H9 (cell line): Measurements from ENCODE around the gene CIB4. TPM values are rescaled to one million over a fixed set of nuclear protein-coding genes. Genes with fewer than 3 reads are reported as not detected.

ENCODE experiments used
- DNase-seq: peaks from one replicate; pipeline ENCODE4 v3.0.0-alpha.2; 2017
- H2AFZ ChIP-seq: one replicate; pipeline ENCODE4 v1.6.1; 2013; ENCODE audit warnings: mild to moderate bottlenecking, low read length, control low read depth, moderate library complexity
- H2AK5ac ChIP-seq: 2 replicates; pipeline ENCODE4 v1.6.1; 2013; ENCODE audit warnings: low read length, control low read depth, mixed read lengths; ENCODE audit not compliant: insufficient read length
- H2BK120ac ChIP-seq: one replicate; pipeline ENCODE4 v1.6.1; 2013; ENCODE audit warnings: low read depth, mild to moderate bottlenecking, low read length, control low read depth, inconsistent platforms; ENCODE audit not compliant: poor library complexity, severe bottlenecking
- H2BK12ac ChIP-seq: 2 replicates; pipeline ENCODE4 v1.6.1; 2013; ENCODE audit warnings: low read length, control low read depth, mixed read lengths, low read depth; ENCODE audit not compliant: insufficient read length
- H2BK15ac ChIP-seq: 2 replicates; pipeline ENCODE4 v1.6.1; 2013; ENCODE audit warnings: low read depth, low read length, control low read depth
- H2BK20ac ChIP-seq: one replicate; pipeline ENCODE4 v1.6.1; 2013; ENCODE audit warnings: low read depth, mild to moderate bottlenecking, low read length, control low read depth, inconsistent platforms; ENCODE audit not compliant: poor library complexity, severe bottlenecking
- H2BK5ac ChIP-seq: 2 replicates; pipeline ENCODE4 v1.6.1; 2013; ENCODE audit warnings: low read length, control low read depth, mixed read lengths; ENCODE audit not compliant: insufficient read length
- H3K14ac ChIP-seq: 2 replicates; pipeline ENCODE4 v1.6.1; 2013; ENCODE audit warnings: low read length, control low read depth; ENCODE audit not compliant: insufficient read depth
- H3K18ac ChIP-seq: 2 replicates; pipeline ENCODE4 v1.6.1; 2013; ENCODE audit warnings: low read depth, mild to moderate bottlenecking, mixed read lengths, low read length, control low read depth; ENCODE audit not compliant: insufficient read length
- H3K23ac ChIP-seq: 2 replicates; pipeline ENCODE4 v1.6.1; 2013; ENCODE audit warnings: low read length, control low read depth, mixed read lengths, low read depth; ENCODE audit not compliant: insufficient read length
- H3K23me2 ChIP-seq: 2 replicates; pipeline ENCODE4 v1.6.1; 2013; ENCODE audit warnings: low read depth, mild to moderate bottlenecking, mixed read lengths, low read length, control low read depth; ENCODE audit not compliant: insufficient read length, poor library complexity, severe bottlenecking
- H3K27ac ChIP-seq: 2 replicates; pipeline ENCODE4 v1.5.1; 2013; ENCODE audit warnings: low read length, control low read depth, mixed read lengths, low read depth; ENCODE audit not compliant: insufficient read length
- H3K27me3 ChIP-seq: 2 replicates; pipeline ENCODE4 v1.6.1; 2013; ENCODE audit warnings: low read length, control low read depth, inconsistent platforms; ENCODE audit not compliant: insufficient read depth
- H3K4ac ChIP-seq: 2 replicates; pipeline ENCODE4 v1.6.1; 2013; ENCODE audit warnings: low read depth, mild to moderate bottlenecking, control low read depth, inconsistent platforms, low read length, moderate library complexity
- H3K4me1 ChIP-seq: 2 replicates; pipeline ENCODE4 v1.6.1; 2013; ENCODE audit warnings: low read length, control low read depth, inconsistent platforms; ENCODE audit not compliant: insufficient read depth
- H3K4me2 ChIP-seq: 2 replicates; pipeline ENCODE4 v1.6.1; 2013; ENCODE audit warnings: low read length, control low read depth, mixed read lengths; ENCODE audit not compliant: insufficient read length, insufficient read depth
- H3K56ac ChIP-seq: 2 replicates; pipeline ENCODE4 v1.6.1; 2013; ENCODE audit warnings: low read depth, mild to moderate bottlenecking, mixed read lengths, low read length, control low read depth; ENCODE audit not compliant: insufficient read length
- H3K79me1 ChIP-seq: 2 replicates; pipeline ENCODE4 v1.6.1; 2013; ENCODE audit warnings: low read depth, mild to moderate bottlenecking, moderate library complexity, low read length, control low read depth, inconsistent platforms; ENCODE audit not compliant: insufficient read depth, poor library complexity, severe bottlenecking
- H3K79me2 ChIP-seq: 2 replicates; pipeline ENCODE4 v1.6.1; 2013; ENCODE audit warnings: low read length, control low read depth, inconsistent platforms; ENCODE audit not compliant: insufficient read depth
- H3K9ac ChIP-seq: 2 replicates; pipeline ENCODE4 v1.6.1; 2013; ENCODE audit warnings: low read length, control low read depth, mixed read lengths; ENCODE audit not compliant: insufficient read length; ENCODE audit errors: extremely low read depth
- H3K9me3 ChIP-seq: one replicate; pipeline ENCODE4 v1.6.1; 2013; ENCODE audit warnings: low read depth, low read length, inconsistent platforms; ENCODE audit not compliant: control insufficient read depth
- H3T11ph ChIP-seq: one replicate; pipeline ENCODE4 v1.6.1; 2013; ENCODE audit warnings: mild to moderate bottlenecking, low read length, control low read depth, inconsistent platforms
- H4K20me1 ChIP-seq: one replicate; pipeline ENCODE4 v1.6.1; 2013; ENCODE audit not compliant: control insufficient read depth, insufficient read length, insufficient read depth
- H4K5ac ChIP-seq: 2 replicates; pipeline ENCODE4 v1.6.1; 2013; ENCODE audit warnings: low read depth, mild to moderate bottlenecking, mixed read lengths, low read length, control low read depth; ENCODE audit not compliant: insufficient read length
- H4K8ac ChIP-seq: replicated peaks from 2 replicates; pipeline ENCODE4 v1.6.1; 2013; ENCODE audit warnings: low read length, control low read depth, mixed read lengths, low read depth; ENCODE audit not compliant: insufficient read length
- H4K91ac ChIP-seq: 2 replicates; pipeline ENCODE4 v1.6.1; 2013; ENCODE audit warnings: low read depth, mild to moderate bottlenecking, moderate library complexity, mixed read lengths, low read length, control low read depth; ENCODE audit not compliant: insufficient read length
- H3K27ac Mint-ChIP-seq, 3 experiments: 2 replicates in 2 of 3; 3 replicates in 1 of 3; pipeline ENCODE4 v1.8.0; 2020 to 2021; ENCODE audit warnings: mixed read lengths in 3 of 3, mild to moderate bottlenecking in 1 of 3, moderate library complexity in 1 of 3
- H3K27me3 Mint-ChIP-seq: 2 replicates; pipeline ENCODE4 v1.8.0; 2021; ENCODE audit warnings: low read depth, mild to moderate bottlenecking, moderate library complexity, mixed read lengths
- H3K36me3 Mint-ChIP-seq, 3 experiments: 2 replicates in 2 of 3; 3 replicates in 1 of 3; pipeline ENCODE4 v1.8.0; 2020 to 2021; ENCODE audit warnings: low read depth in 3 of 3, mixed read lengths in 3 of 3; ENCODE audit not compliant: insufficient read depth in 1 of 3
- H3K4me1 Mint-ChIP-seq, 2 experiments: 2 replicates each; pipeline ENCODE4 v1.8.0; 2020; ENCODE audit warnings: mixed read lengths in 2 of 2
- H3K4me3 Mint-ChIP-seq, 2 experiments: 2 replicates in 1 of 2; 3 replicates in 1 of 2; pipeline ENCODE4 v1.8.0; 2020 to 2021; ENCODE audit warnings: mild to moderate bottlenecking in 2 of 2, mixed read lengths in 2 of 2, moderate library complexity in 1 of 2
- H3K9me3 Mint-ChIP-seq, 2 experiments: 2 replicates in 1 of 2; 3 replicates in 1 of 2; pipeline ENCODE4 v1.8.0; 2020; ENCODE audit warnings: mild to moderate bottlenecking in 2 of 2, mixed read lengths in 2 of 2, moderate library complexity in 1 of 2
- CTCF ChIP-seq: fragments of 200-600 bp; sonication (generic); conservative IDR thresholded peaks from 3 replicates; pipeline ENCODE4 v1.8.0; 2021; ENCODE audit warnings: antibody characterized with exemption, mild to moderate bottlenecking
- WGBS: extraction: QIAGEN DNeasy Blood & Tissue Kit; methylation state at CpG from one replicate; pipeline ENCODE4 v1.1.7; 2013; ENCODE audit warnings: missing lambda C conversion rate, low lambda C conversion rate, mixed read lengths; ENCODE audit not compliant: insufficient read length; ENCODE audit errors: extremely low coverage; 5-methylcytosine and 5-hydroxymethylcytosine counted together
- total RNA-seq: library from RNA; stranded (reverse); gene quantifications from 2 replicates; pipeline ENCODE4 v1.2.1, GENCODE V29; 2021

Gene CIB4
- total RNA-seq, 1 experiment from 2014 or later, result not detected

- Histone ChIP-seq H4K8ac (no peak overlapping the region), H3K9ac (no peak overlapping the region), H2BK12ac (no peak overlapping the region), H3K56ac (no peak overlapping the region), H3K79me2 (no peaks in the 10 kb centered on the region), H2AFZ (no peak overlapping the region), H2BK5ac (no peak overlapping the region), H3T11ph (no peak overlapping the region), H3K79me1 (no peaks in the 10 kb centered on the region), H4K20me1 (no peaks in the 10 kb centered on the region), H3K23me2 (no peaks in the 10 kb centered on the region), H2BK15ac (no peak overlapping the region), H3K9me3 (no peaks in the 10 kb centered on the region), H2BK120ac (no peak overlapping the region), H3K4me1 (no peaks in the 10 kb centered on the region), H3K4ac (no peak overlapping the region), H3K23ac (no peak overlapping the region), H3K27me3 (no peaks in the 10 kb centered on the region), H4K91ac (no peak overlapping the region), H4K5ac (no peak overlapping the region), H3K4me2 (no peak overlapping the region), H3K18ac (no peak overlapping the region), H2AK5ac (no peak overlapping the region), H3K27ac (no peak overlapping the region), H3K14ac (no peak overlapping the region), H2BK20ac (no peak overlapping the region)
- H3K36me3 Mint-ChIP-seq, result peaks cover 0 to 7% (median 6%) of the 10 kb centered on the region in 3 experiments; a peak in 3 of 7 replicates
- H3K27ac Mint-ChIP-seq, result no peak overlapping the region; a peak in 1 of 7 replicates
- H3K4me1 Mint-ChIP-seq, result peaks cover 7 to 18% of the 10 kb centered on the region in 2 experiments
- no peak for DNase-seq
- WGBS, result no CpG with 5 or more reads among the region's 9 CpGs
- H3K27me3 Mint-ChIP-seq, result peaks cover 27% of the 10 kb centered on the region
- peaks cover 7 to 8% of the 10 kb centered on the region in 2 experiments; a peak in 3 of 5 replicates for H3K9me3 Mint-ChIP-seq
- TF ChIP-seq CTCF, result no peak
- no peak overlapping the region for H3K4me3 Mint-ChIP-seq
These were observed 31.7 kb upstream of the CIB4 start for GRCh38 chr2:26672818-26673393.
